Measurements from ENCODE around the gene HJURP. TPM values are rescaled to one million over a fixed set of nuclear protein-coding genes. Genes with fewer than 3 reads are reported as not detected.
A peak's percentile ranks its signal among the peaks of the same experiment; 100 is the strongest.

The HJURP gene
- total RNA-seq, 2 donors from 2014 or later, result 84.3 to 93.5 TPM

DNA sequence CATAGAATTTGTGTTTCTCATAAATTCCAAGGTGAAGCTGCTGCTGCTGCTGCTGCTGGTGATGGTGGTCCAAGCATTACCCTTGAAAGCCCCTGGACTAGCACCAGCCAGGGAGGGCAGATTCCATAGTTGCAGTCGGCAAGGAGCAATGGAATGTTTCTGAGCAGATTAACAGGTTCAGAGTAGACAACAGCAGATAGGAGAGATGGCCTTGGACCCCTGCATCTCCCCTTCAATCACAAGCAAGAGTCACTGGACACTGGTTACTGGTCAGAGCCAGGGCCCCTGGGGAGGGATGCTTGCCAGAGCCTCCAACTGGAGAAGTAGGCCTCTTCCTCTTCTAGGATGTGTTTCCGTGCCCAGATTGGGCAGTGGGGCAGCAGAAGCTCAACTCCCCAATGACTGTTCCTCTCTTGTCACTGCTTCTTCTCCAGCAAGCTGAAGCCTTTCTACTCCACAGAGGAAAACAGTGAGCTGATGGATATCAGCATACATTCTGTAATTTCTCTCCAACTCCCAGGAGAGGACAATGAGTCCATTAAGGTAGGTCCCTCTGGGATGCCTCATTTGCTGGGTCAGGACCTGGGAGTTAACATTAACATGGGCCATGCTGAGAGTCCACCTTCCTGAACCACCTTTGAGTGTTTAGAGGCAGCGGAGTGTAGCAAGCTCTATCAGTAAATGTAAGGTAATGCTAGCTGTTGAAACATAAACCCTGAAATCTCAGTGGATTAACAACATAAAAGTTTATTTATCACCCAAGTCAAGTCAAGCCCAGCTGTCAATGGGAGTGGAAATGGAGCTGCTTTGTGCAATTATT lies 40.9 kb downstream of the HJURP start:
- Mint-ChIP-seq H3K27ac (no peak overlapping the region), H3K9me3 (no peaks in the 10 kb centered on the region), H3K36me3 (ENCODE audit: insufficient read depth in 2 of 2) (no peaks in the 10 kb centered on the region), H3K27me3 (ENCODE audit: low read depth) (peaks cover 10% of the 10 kb centered on the region), H3K4me3 (no peak overlapping the region), H3K4me1 (ENCODE audit: low read depth) (no peaks in the 10 kb centered on the region)
- no peak for DNase-seq
- ATAC-seq (replicated peaks in 1 of 2), result no peak

DNA sequence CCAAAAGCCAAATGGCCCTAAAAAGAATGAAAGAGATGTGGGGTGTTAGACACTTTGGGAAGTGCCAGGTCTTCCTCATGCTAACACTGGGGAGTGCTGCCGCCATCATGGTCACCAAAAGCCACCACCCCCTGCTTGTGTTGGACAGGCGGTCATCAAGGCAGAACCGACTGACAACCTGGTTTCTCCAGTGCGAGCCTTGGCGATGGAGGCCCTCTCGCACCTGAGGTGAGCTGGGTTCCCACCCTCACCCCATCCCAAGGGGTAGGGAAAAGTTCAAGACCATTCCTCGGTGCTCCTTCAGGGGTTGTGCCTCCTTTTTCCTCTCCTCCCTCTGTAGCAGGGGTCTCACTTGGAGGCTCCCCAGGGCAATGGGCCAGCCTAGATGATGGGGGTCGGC lies 42.6 kb downstream of the HJURP start:
- H3K4me1 Mint-ChIP-seq (ENCODE audit: low read depth), result no peaks in the 10 kb centered on the region
- no peak overlapping the region for H3K27ac Mint-ChIP-seq
- no peaks in the 10 kb centered on the region for H3K9me3 Mint-ChIP-seq
- ATAC-seq (replicated peaks in 1 of 2) (no peak), DNase-seq (no peak)
- H3K36me3 Mint-ChIP-seq (ENCODE audit: insufficient read depth in 2 of 2), result no peaks in the 10 kb centered on the region
- H3K27me3 Mint-ChIP-seq (ENCODE audit: low read depth), result peaks cover 10% of the 10 kb centered on the region
- no peak overlapping the region for H3K4me3 Mint-ChIP-seq

DNA sequence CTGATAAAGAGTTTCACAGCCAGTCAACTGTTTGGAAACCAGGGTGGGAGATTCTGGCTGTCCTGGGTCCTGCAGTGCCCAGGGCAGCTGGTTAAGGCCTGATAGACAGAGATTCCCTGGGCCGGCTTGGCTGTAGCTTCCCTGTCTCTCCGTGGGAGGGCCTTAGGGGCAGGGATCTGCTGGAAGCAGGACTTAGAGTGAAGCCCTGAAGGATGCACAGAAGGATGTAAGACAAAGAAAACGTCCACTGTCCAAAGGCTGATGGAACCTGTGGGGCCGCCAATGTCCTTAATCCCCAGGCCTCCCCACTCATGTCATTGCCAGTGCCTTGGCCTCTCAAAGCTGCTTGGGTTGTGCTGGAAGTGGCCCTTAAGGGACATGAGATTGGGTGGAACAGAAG lies 43.2 kb downstream of the HJURP start:
- DNase-seq, result no peak
- Mint-ChIP-seq H3K36me3 (ENCODE audit: insufficient read depth in 2 of 2) (no peaks in the 10 kb centered on the region), H3K4me1 (ENCODE audit: low read depth) (no peaks in the 10 kb centered on the region), H3K27ac (no peak overlapping the region), H3K27me3 (ENCODE audit: low read depth) (peaks cover 10% of the 10 kb centered on the region), H3K9me3 (no peaks in the 10 kb centered on the region), H3K4me3 (no peak overlapping the region)
- ATAC-seq (replicated peaks in 1 of 2), result no peak

DNA sequence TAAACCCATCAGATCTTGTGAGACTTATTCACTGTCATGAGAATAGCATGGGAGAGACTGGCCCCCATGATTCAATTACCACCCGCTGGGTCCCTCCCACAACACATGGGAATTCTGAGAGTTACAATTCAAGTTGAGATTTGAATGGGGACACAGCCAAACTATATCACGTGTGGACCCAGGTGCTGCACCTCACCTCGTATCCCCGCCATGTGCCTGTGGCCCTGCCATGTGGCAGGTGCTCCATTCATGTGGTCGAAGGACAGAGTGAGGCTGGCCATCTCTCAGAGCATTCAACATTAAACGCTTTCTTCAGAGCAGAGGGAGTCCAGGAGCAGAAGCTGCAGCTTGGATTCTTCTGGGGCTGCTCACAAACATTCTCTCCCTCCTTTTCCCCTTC lies 44.0 kb downstream of the HJURP start:
- DNase-seq, result no peak
- Mint-ChIP-seq H3K9me3 (no peaks in the 10 kb centered on the region), H3K36me3 (ENCODE audit: insufficient read depth in 2 of 2) (no peaks in the 10 kb centered on the region), H3K4me1 (ENCODE audit: low read depth) (no peaks in the 10 kb centered on the region), H3K4me3 (no peak overlapping the region), H3K27ac (no peak overlapping the region), H3K27me3 (ENCODE audit: low read depth) (peaks cover 4% of the 10 kb centered on the region)
- no peak for ATAC-seq (replicated peaks in 1 of 2)

GRCh38 chr2:233807966-233808935 lies 46.1 kb downstream of the HJURP start:
- Mint-ChIP-seq H3K27ac (no peak overlapping the region), H3K36me3 (ENCODE audit: insufficient read depth in 2 of 2) (no peaks in the 10 kb centered on the region), H3K9me3 (no peaks in the 10 kb centered on the region), H3K4me1 (ENCODE audit: low read depth) (no peaks in the 10 kb centered on the region), H3K27me3 (ENCODE audit: low read depth) (peaks cover 8% of the 10 kb centered on the region), H3K4me3 (no peak overlapping the region)
- ATAC-seq (replicated peaks in 1 of 2), result no peak
- DNase-seq, result no peak

GRCh38 chr2:233807215-233807865 lies 47.0 kb downstream of the HJURP start:
- no peak overlapping the region for H3K4me3 Mint-ChIP-seq
- no peak for ATAC-seq (replicated peaks in 1 of 2)
- no peaks in the 10 kb centered on the region for H3K36me3 Mint-ChIP-seq (ENCODE audit: insufficient read depth in 2 of 2)
- H3K4me1 Mint-ChIP-seq (ENCODE audit: low read depth), result no peaks in the 10 kb centered on the region
- no peaks in the 10 kb centered on the region for H3K9me3 Mint-ChIP-seq
- H3K27me3 Mint-ChIP-seq (ENCODE audit: low read depth), result peaks cover 16% of the 10 kb centered on the region
- no peak overlapping the region for H3K27ac Mint-ChIP-seq
- no peak for DNase-seq

- no peaks in the 10 kb centered on the region for H3K4me1 Mint-ChIP-seq (ENCODE audit: low read depth)
Observed at GRCh38 chr2:233803994-233804393, 50.3 kb downstream of the HJURP start.

DNA sequence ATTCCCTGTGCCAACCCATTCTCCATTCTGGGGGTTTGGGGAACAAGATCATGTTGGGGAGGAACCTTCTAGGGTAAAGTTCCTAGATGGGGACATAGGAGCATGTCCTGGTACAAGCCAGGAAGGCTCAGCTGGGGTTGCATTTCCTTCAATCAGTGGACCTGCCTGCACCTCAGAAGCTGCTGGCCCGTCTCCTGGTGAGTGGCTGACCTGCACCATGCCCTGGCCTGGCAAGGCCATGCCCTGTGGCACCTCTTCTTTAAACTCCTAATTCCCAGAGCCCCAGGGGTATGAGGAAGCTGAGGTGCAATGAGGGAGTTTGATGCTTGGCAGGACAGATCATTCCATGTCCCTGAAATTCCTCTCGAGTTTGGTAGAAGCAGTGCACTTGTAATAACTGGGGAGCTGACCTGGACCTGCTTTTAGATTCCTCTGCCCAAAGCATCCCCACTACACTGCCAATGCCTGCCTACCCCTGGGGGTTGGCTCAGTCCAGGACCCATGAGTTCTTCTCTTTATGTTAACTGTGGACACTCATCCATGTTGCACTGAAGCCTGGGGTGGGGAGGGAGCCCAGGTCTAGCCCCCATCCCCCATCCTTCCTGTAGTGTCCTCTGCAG lies 50.9 kb downstream of the HJURP start:
- Mint-ChIP-seq H3K27ac (no peak overlapping the region), H3K9me3 (peaks cover 0 to 4% of the 10 kb centered on the region in 2 donors), H3K4me1 (ENCODE audit: low read depth) (no peaks in the 10 kb centered on the region), H3K4me3 (no peak overlapping the region), H3K36me3 (ENCODE audit: insufficient read depth in 2 of 2) (no peaks in the 10 kb centered on the region), H3K27me3 (ENCODE audit: low read depth) (peaks cover 17% of the 10 kb centered on the region)
- no peak for ATAC-seq (replicated peaks in 1 of 2)
- no peak for DNase-seq

More at GRCh38 chr2:233803994-233804393, 50.3 kb downstream of the HJURP start:
- peaks cover 17% of the 10 kb centered on the region for H3K27me3 Mint-ChIP-seq (ENCODE audit: low read depth)
- no peak overlapping the region for H3K27ac Mint-ChIP-seq
- no peak for DNase-seq
- no peak for ATAC-seq (replicated peaks in 1 of 2)
- H3K36me3 Mint-ChIP-seq (ENCODE audit: insufficient read depth in 2 of 2), result no peaks in the 10 kb centered on the region
- H3K4me3 Mint-ChIP-seq, result no peak overlapping the region
- H3K9me3 Mint-ChIP-seq, result peaks cover 0 to 4% of the 10 kb centered on the region in 2 donors

GRCh38 chr2:233802132-233802815 lies 52.1 kb downstream of the HJURP start:
- Mint-ChIP-seq H3K27me3 (ENCODE audit: low read depth) (peaks cover 17% of the 10 kb centered on the region), H3K27ac (no peak overlapping the region)
- no peak for DNase-seq

DNA sequence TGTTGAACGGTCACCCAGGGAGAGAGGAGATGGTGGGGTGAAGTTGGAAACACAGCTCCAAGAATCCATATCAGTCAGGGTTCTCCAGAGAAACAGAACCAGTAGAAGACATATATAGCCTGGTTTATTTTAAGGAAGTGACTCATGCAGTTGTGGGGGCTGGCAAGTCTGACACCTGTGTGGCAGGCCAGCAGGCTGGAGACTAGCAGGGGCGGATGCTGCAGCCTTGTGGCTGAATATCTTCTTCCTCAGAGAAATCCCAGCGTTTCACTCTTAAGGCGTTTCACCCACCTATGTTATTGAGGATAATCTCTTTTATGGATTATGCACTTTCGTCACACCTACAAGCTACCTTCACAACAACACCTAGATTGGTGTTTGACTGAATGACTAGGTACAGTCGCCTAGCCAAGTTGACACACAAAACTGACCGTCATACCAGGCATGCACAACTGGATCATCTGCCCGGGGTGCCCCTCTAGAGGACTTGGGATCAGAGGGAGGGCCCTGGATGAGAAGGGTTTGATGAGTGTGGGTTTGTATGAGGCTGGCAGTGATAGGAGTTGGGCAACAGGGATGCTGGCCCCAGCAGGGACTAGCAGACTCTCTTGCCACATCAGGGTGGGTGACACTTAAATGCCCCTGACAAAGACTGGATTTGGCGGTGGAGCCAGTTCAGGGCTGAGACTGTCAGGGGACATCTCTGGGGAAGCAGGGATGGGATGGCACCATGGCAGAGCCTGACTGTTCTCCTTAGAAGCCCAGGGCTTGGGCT lies 52.8 kb downstream of the HJURP start:
- no peaks in the 10 kb centered on the region for H3K36me3 Mint-ChIP-seq (ENCODE audit: insufficient read depth in 2 of 2)
- peak; percentile 55 to 59 for ATAC-seq (replicated peaks in 1 of 2)
- no peak overlapping the region for H3K27ac Mint-ChIP-seq
- peaks cover 17% of the 10 kb centered on the region for H3K27me3 Mint-ChIP-seq (ENCODE audit: low read depth)
- DNase-seq, result peak; percentile 6 to 15
- H3K4me1 Mint-ChIP-seq (ENCODE audit: low read depth), result no peaks in the 10 kb centered on the region
- no peak overlapping the region for H3K4me3 Mint-ChIP-seq
- H3K9me3 Mint-ChIP-seq, result peaks cover 0 to 4% of the 10 kb centered on the region in 2 donors

More at GRCh38 chr2:233802132-233802815, 52.1 kb downstream of the HJURP start:
- peaks cover 0 to 4% of the 10 kb centered on the region in 2 donors for H3K9me3 Mint-ChIP-seq
- no peaks in the 10 kb centered on the region for H3K36me3 Mint-ChIP-seq (ENCODE audit: insufficient read depth in 2 of 2)
- no peak for ATAC-seq (replicated peaks in 1 of 2)
- H3K4me1 Mint-ChIP-seq (ENCODE audit: low read depth), result no peaks in the 10 kb centered on the region
- H3K4me3 Mint-ChIP-seq, result no peak overlapping the region

GRCh38 chr2:233800208-233800607 lies 54.1 kb downstream of the HJURP start:
- H3K4me1 Mint-ChIP-seq (ENCODE audit: low read depth), result no peaks in the 10 kb centered on the region
- no peaks in the 10 kb centered on the region for H3K36me3 Mint-ChIP-seq (ENCODE audit: insufficient read depth in 2 of 2)
- DNase-seq (no peak), ATAC-seq (replicated peaks in 1 of 2) (no peak)
- no peak overlapping the region for H3K27ac Mint-ChIP-seq
- H3K4me3 Mint-ChIP-seq, result no peak overlapping the region
- peaks cover 0 to 4% of the 10 kb centered on the region in 2 donors for H3K9me3 Mint-ChIP-seq
- peaks cover 17% of the 10 kb centered on the region for H3K27me3 Mint-ChIP-seq (ENCODE audit: low read depth)
